Hematopoietic multipotent progenitor cell treated with erythropoietin and hydrocortisone succinate and interleukin-3 and kit ligand, for 15 days (in vitro differentiated cells): ENCODE results near the gene SPINT1.

Experiments
- DNase-seq: peaks from one replicate; pipeline ENCODE4 v3.0.0-alpha.2; 2015; ENCODE audit warnings: low spot score

The SPINT1 gene

GRCh38 chr15:40893019-40893670 is 49.3 kb downstream of the SPINT1 start:
- no peak for DNase-seq

GRCh38 chr15:40893733-40894680 is 50.2 kb downstream of the SPINT1 start, which contains the start of gene VPS18:
VPS18 (plus strand) TSS chr15:40894450; CDS start chr15:40894769, 319 bp downstream.
- peak; percentile 97 for DNase-seq

- peak; percentile 49 for DNase-seq
Measured at GRCh38 chr15:40894681-40895448, 51.0 kb downstream of the SPINT1 start.

- DNase-seq, result no peak
Measured at GRCh38 chr15:40899536-40900207, 55.8 kb downstream of the SPINT1 start.

GRCh38 chr15:40900256-40901052 is 56.6 kb downstream of the SPINT1 start:
- no peak for DNase-seq

- DNase-seq, result no peak
Measured at GRCh38 chr15:40901053-40901443, 57.2 kb downstream of the SPINT1 start.

- DNase-seq, result no peak
Measured at GRCh38 chr15:40902605-40903561, 59.0 kb downstream of the SPINT1 start.

GRCh38 chr15:40904552-40905201 is 60.8 kb downstream of the SPINT1 start:
- no peak for DNase-seq

GRCh38 chr15:40906091-40906990 is 62.5 kb downstream of the SPINT1 start:
- peak; percentile 67 for DNase-seq

GRCh38 chr15:40906991-40907802 is 63.3 kb downstream of the SPINT1 start:
- DNase-seq, result no peak
